Measurements from ENCODE around the gene TNS2. TPM values are rescaled to one million over a fixed set of nuclear protein-coding genes. Genes with fewer than 3 reads are reported as not detected.

TNS2 gene
- total RNA-seq, 1 experiment from 2014 or later, result 3.4 TPM

DNA sequence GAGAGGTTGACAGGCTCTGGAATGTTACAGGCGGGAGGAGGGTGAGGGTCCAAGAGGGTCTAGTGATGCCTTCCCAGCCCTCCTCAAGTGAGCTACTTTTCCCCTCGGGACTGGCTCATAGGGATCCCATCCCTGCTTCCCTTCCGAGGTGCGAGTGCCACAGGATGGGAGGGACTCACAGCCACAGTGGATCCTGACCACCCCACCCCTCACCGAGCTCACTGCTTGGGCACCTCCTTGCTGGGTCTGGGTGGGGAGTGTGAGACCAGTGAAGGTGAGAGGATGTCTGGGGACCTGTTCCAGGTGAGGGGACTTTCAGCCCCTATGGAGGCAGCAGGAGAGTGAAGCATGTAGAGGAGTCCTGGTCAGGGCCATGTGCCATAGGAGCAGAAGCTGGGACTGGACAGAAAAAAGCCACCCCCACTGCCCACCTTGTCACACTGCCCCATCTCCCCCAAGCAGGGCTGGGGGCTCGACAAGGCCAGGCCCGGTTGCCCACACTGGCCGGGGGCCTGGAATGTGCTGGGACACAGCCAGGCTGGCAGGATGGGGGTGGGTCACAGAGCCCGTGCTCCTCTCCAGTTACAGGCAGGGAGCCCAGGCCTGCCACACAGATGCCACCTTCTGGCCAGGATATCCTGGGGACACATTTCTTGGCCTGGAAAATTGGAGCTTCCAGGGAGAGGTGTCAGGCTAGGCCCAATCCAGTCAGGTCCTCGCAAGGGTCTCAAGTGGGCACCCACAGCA lies 1.7 kb upstream of the TNS2 start:
- Histone ChIP-seq H3K4me3 (ENCODE audit: low read depth, low read length, poor library complexity, severe bottlenecking) (peak overlapping the region; percentile 50), H3K27ac (ENCODE audit: low read depth, low read length, poor library complexity, severe bottlenecking) (peak overlapping the region; percentile 73), H3K27me3 (replicated peaks; ENCODE audit: insufficient read depth, low read depth, low read length, poor library complexity) (no peaks in the 10 kb centered on the region), H3K36me3 (ENCODE audit: insufficient read depth, low read length, poor library complexity, severe bottlenecking) (no peaks in the 10 kb centered on the region), H3K4me1 (ENCODE audit: insufficient read depth, low read length, poor library complexity, severe bottlenecking) (peaks cover 40% of the 10 kb centered on the region), H3K9me3 (ENCODE audit: low read depth, low read length, poor library complexity, severe bottlenecking) (no peaks in the 10 kb centered on the region)
- ChIA-PET POLR2A (ENCODE audit: low non-redundant PET) (no interaction called here), CTCF (interaction anchor here (0.6 to 1.4 kb wide), 7 partner anchors 10 to 1516 kb away, joined by 3 to 6 read pairs (median 3); partner anchors contain the start of gene EIF4B)
- DNase-seq (ENCODE audit: low spot score), result peak; percentile 55
- no peak for TF ChIP-seq EZH2 (IDR thresholded peaks at IDR 0.05; ENCODE audit: borderline replicate concordance, low read depth, low read length, poor library complexity, severe bottlenecking)
- TF ChIP-seq, protein P1, sequence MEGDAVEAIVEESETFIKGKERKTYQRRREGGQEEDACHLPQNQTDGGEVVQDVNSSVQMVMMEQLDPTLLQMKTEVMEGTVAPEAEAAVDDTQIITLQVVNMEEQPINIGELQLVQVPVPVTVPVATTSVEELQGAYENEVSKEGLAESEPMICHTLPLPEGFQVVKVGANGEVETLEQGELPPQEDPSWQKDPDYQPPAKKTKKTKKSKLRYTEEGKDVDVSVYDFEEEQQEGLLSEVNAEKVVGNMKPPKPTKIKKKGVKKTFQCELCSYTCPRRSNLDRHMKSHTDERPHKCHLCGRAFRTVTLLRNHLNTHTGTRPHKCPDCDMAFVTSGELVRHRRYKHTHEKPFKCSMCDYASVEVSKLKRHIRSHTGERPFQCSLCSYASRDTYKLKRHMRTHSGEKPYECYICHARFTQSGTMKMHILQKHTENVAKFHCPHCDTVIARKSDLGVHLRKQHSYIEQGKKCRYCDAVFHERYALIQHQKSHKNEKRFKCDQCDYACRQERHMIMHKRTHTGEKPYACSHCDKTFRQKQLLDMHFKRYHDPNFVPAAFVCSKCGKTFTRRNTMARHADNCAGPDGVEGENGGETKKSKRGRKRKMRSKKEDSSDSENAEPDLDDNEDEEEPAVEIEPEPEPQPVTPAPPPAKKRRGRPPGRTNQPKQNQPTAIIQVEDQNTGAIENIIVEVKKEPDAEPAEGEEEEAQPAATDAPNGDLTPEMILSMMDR (conservative IDR thresholded peaks at IDR 0.05; ENCODE audit: low read depth, low read length), result peak; percentile 43
- BruUV-seq (replicated peaks), result no TSS peak
- intact Hi-C loops (cut with micrococcal nuclease; ENCODE audit: unreplicated experiment), result loop anchor here (5.0 kb wide), 1 partner anchor 49 kb away; the partner anchor contains the start of gene IGFBP6

DNA sequence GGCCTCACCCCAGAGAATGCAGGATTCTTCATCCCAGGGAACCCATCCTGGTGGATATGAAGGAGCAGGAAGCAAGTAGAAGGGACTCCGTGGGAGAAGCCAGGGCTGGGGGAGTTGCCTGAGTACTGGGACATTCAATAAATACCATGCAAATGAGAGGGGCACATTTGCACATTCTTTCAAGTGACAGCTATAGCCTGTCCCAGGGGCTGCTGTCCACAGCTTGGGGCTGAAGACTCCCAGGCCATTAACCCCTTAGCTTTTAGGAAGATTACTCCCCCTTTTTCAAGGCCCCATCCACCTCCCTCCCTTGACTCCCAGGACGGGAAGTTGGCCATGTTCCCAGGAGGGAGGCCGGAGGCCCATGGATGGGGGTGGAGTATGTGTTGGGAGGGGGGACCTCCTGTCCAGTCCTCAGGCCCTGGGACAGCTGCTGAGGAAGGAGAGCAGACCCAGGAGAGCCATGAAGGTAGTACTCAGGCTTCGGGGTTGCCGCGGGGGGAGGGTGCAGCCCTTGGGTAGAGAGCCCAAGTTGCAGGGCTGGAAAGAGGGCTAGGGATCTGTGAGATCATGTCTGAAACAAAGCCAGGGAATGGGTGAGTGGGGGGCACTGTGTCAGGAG lies 974 bp upstream of the TNS2 start:
- ChIA-PET CTCF (interaction anchor here (1.0 kb wide), 1 partner anchor 50 kb away, joined by 5 read pairs; no protein-coding TSS in a partner anchor), POLR2A (ENCODE audit: low non-redundant PET) (no interaction called here)
- peaks cover 47% of the 10 kb centered on the region for H3K4me1 ChIP-seq (ENCODE audit: insufficient read depth, low read length, poor library complexity, severe bottlenecking)
- H3K9me3 ChIP-seq (ENCODE audit: low read depth, low read length, poor library complexity, severe bottlenecking), result no peaks in the 10 kb centered on the region
- H3K27ac ChIP-seq (ENCODE audit: low read depth, low read length, poor library complexity, severe bottlenecking), result peak overlapping the region; percentile 73
- TF ChIP-seq, protein P1 (conservative IDR thresholded peaks at IDR 0.05; ENCODE audit: low read depth, low read length), result no peak
- TF ChIP-seq EZH2 (IDR thresholded peaks at IDR 0.05; ENCODE audit: borderline replicate concordance, low read depth, low read length, poor library complexity, severe bottlenecking), result no peak
- intact Hi-C loops (cut with micrococcal nuclease; ENCODE audit: unreplicated experiment), result loop anchor here (5.0 kb wide), 1 partner anchor 48 kb away; the partner anchor contains the start of gene IGFBP6
- DNase-seq (ENCODE audit: low spot score), result peak; percentile 39
- H3K27me3 ChIP-seq (replicated peaks; ENCODE audit: insufficient read depth, low read depth, low read length, poor library complexity), result no peaks in the 10 kb centered on the region
- no peaks in the 10 kb centered on the region for H3K36me3 ChIP-seq (ENCODE audit: insufficient read depth, low read length, poor library complexity, severe bottlenecking)
- H3K4me3 ChIP-seq (ENCODE audit: low read depth, low read length, poor library complexity, severe bottlenecking), result no peak overlapping the region
- no TSS peak for BruUV-seq (replicated peaks)

DNA sequence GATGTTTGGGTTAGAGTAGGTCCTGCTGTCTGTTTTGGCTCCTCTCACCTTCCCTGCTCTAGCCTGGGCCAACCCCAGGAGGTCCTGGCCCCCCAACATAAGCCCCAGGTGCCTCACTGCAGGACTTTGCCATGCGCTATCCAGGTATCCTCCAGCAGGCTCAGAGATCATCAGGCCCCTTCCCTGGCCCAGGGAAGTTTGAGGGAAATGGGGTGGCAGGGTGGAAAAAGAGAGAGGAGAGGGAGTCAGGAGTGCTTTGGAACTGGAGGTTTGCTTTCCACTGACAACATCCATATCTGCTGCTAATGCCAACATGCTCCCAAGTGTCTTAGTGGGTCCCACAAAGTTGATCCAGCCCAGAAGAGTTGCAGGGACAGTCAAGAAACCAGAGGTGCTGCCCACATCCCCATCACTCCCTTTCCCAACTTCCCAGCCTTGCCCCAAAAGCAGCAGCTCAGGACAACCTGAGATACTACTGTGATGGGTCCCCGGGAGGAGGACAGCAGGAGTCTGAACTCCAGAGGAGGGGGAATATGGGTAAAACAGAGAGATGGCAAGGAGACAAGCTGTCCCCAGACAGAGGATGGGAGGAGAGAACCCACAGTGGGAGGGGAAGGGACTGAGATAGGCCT lies 677 bp downstream of the TNS2 start:
- no peak for DNase-seq (ENCODE audit: low spot score)
- Histone ChIP-seq H3K27ac (ENCODE audit: low read depth, low read length, poor library complexity, severe bottlenecking) (peak overlapping the region; percentile 65), H3K27me3 (replicated peaks; ENCODE audit: insufficient read depth, low read depth, low read length, poor library complexity) (no peaks in the 10 kb centered on the region), H3K36me3 (ENCODE audit: insufficient read depth, low read length, poor library complexity, severe bottlenecking) (no peaks in the 10 kb centered on the region), H3K4me1 (ENCODE audit: insufficient read depth, low read length, poor library complexity, severe bottlenecking) (peaks cover 55% of the 10 kb centered on the region), H3K9me3 (ENCODE audit: low read depth, low read length, poor library complexity, severe bottlenecking) (no peaks in the 10 kb centered on the region), H3K4me3 (ENCODE audit: low read depth, low read length, poor library complexity, severe bottlenecking) (no peak overlapping the region)
- no TSS peak for BruUV-seq (replicated peaks)
- TF ChIP-seq EZH2 (IDR thresholded peaks at IDR 0.05; ENCODE audit: borderline replicate concordance, low read depth, low read length, poor library complexity, severe bottlenecking), result no peak
- TF ChIP-seq, protein P1 (conservative IDR thresholded peaks at IDR 0.05; ENCODE audit: low read depth, low read length), result no peak
- ChIA-PET CTCF (no interaction called here), POLR2A (ENCODE audit: low non-redundant PET) (no interaction called here)
- intact Hi-C loops (cut with micrococcal nuclease; ENCODE audit: unreplicated experiment), result no loop called here

Measured in A673 (cell line).